T-helper 17 cell (primary cell): ENCODE measurements around the gene ALPP. TPM values are rescaled to one million over a fixed set of nuclear protein-coding genes. Genes with fewer than 3 reads are reported as not detected.
"Not testable (repeated sequence)": the region's sequence is repeated elsewhere in the genome, so short reads cannot be mapped to it uniquely, and the experiment has no call there.

ENCODE experiments used
- ATAC-seq: fragments of 150-1000 bp; cut with Tn5 transposase; 2 replicates; pipeline ENCODE4 v1.10.0; 2021; ENCODE audit warnings: mild to moderate bottlenecking, moderate library complexity
- DNase-seq, 3 donors: peaks; one replicate each; pipeline versions ENCODE4 v3.0.0 to v3.0.0-alpha.2; 2020 to 2021
- H3K9me3 ChIP-seq: one replicate; pipeline ENCODE4 v1.7.0; 2013; ENCODE audit warnings: low read length, mild to moderate bottlenecking; ENCODE audit not compliant: control insufficient read depth, poor library complexity, severe bottlenecking
- H3K27ac Mint-ChIP-seq: one replicate; pipeline ENCODE4 v1.8.0; 2022; ENCODE audit warnings: mild to moderate bottlenecking, moderate library complexity, mixed read lengths
- H3K27me3 Mint-ChIP-seq: one replicate; pipeline ENCODE4 v1.8.0; 2022; ENCODE audit warnings: mixed read lengths
- H3K36me3 Mint-ChIP-seq: one replicate; pipeline ENCODE4 v1.8.0; 2022; ENCODE audit warnings: low read depth, mixed read lengths
- H3K4me1 Mint-ChIP-seq: one replicate; pipeline ENCODE4 v1.8.0; 2022; ENCODE audit warnings: mild to moderate bottlenecking, mixed read lengths
- H3K4me3 Mint-ChIP-seq: one replicate; pipeline ENCODE4 v1.8.0; 2022; ENCODE audit warnings: mild to moderate bottlenecking, moderate library complexity, mixed read lengths
- total RNA-seq, 4 donors: library from RNA in 2 of 4; stranded (reverse) in 2 of 4; gene quantifications; one replicate each; pipeline ENCODE4 v1.2.3 and lab custom pipeline; 2022 to 2026

Gene ALPP
- total RNA-seq, 2 donors from 2014 or later, result 0.29 to 0.45 TPM

- H3K36me3 Mint-ChIP-seq, H3K4me1 Mint-ChIP-seq, H3K9me3 ChIP-seq, H3K27ac Mint-ChIP-seq, H3K4me3 Mint-ChIP-seq, ATAC-seq, DNase-seq: not testable (repeated sequence)
- H3K27me3 Mint-ChIP-seq, result peaks cover 40% of the 10 kb centered on the region
Observed at GRCh38 chr2:232423407-232423806, 44.9 kb downstream of the ALPP start.

GRCh38 chr2:232431705-232432590, 53.4 kb downstream of the ALPP start:
- DNase-seq (no peak), ATAC-seq (no peak)
- no peaks in the 10 kb centered on the region for H3K9me3 ChIP-seq
- Mint-ChIP-seq H3K4me3 (no peak overlapping the region), H3K36me3 (no peaks in the 10 kb centered on the region), H3K4me1 (no peaks in the 10 kb centered on the region), H3K27me3 (peaks cover 6% of the 10 kb centered on the region), H3K27ac (no peak overlapping the region)

Other genes starting within 250 kb of the ALPP start
- gene ALPG, start 28.1 kb downstream of the ALPP start, total RNA-seq, result not detected
- gene ALPI, start 77.4 kb downstream of the ALPP start, total RNA-seq, result not detected
- gene ECEL1, start 109.1 kb downstream of the ALPP start, total RNA-seq, result not detected
- not detected for gene PRSS56, start 141.6 kb downstream of the ALPP start, total RNA-seq
- not detected for gene CHRND, start 147.4 kb downstream of the ALPP start, total RNA-seq
- not detected for gene CHRNG, start 160.9 kb downstream of the ALPP start, total RNA-seq
- 10 to 100 TPM; 14.6 to 17.2 TPM for gene TIGD1, start 171.8 kb downstream of the ALPP start, total RNA-seq
- gene EIF4E2, start 171.9 kb downstream of the ALPP start, total RNA-seq, result 10 to 100 TPM; 52.1 to 58.8 TPM